Keratinocyte (primary cell): Measurements from ENCODE around the gene ISOC2. TPM values are rescaled to one million over a fixed set of nuclear protein-coding genes. Genes with fewer than 3 reads are reported as not detected.

Source experiments
- DNase-seq: peaks from one replicate; pipeline ENCODE4 v3.0.0-alpha.2; 2011; ENCODE audit warnings: low read depth, missing footprints, low spot score
- FAIRE-seq: peaks from 2 replicates; lab custom pipeline; 2011; peaks lifted over from hg19 to GRCh38; lab: Jason Lieb, UNC
- H2AFZ ChIP-seq: 2 replicates; pipeline ENCODE4 v1.6.0; 2012; ENCODE audit warnings: low read length, control low read depth, inconsistent platforms; ENCODE audit not compliant: control insufficient read depth
- H3K27ac ChIP-seq: 2 replicates; pipeline ENCODE4 v1.5.1; 2011; ENCODE audit warnings: low read length; ENCODE audit not compliant: control insufficient read depth, insufficient read depth
- H3K27me3 ChIP-seq: 3 replicates; pipeline ENCODE4 v1.6.0; 2011; ENCODE audit warnings: low read length; ENCODE audit not compliant: control insufficient read depth, insufficient read depth; ENCODE audit errors: extremely low read depth
- H3K36me3 ChIP-seq, 2 experiments: 2 replicates in 1 of 2; 3 replicates in 1 of 2; pipeline ENCODE4 v1.5.1; 2011; ENCODE audit warnings: low read length in 2 of 2, mild to moderate bottlenecking in 1 of 2; ENCODE audit not compliant: control insufficient read depth in 2 of 2, insufficient read depth in 2 of 2; ENCODE audit errors: extremely low read depth in 1 of 2
- H3K4me1 ChIP-seq: 3 replicates; pipeline ENCODE4 v1.5.1; 2011; ENCODE audit warnings: low read length; ENCODE audit not compliant: control insufficient read depth, insufficient read depth; ENCODE audit errors: extremely low read depth
- H3K4me2 ChIP-seq: 3 replicates; pipeline ENCODE4 v1.6.0; 2011; ENCODE audit warnings: low read depth, low read length; ENCODE audit not compliant: control insufficient read depth, insufficient read depth; ENCODE audit errors: extremely low read depth
- H3K4me3 ChIP-seq, 3 experiments: fragments of 200-600 bp in 1 of 3; sonication (generic) in 1 of 3; 2 replicates in 2 of 3; 3 replicates in 1 of 3; pipeline ENCODE4 v1.5.1; 2011 to 2016; ENCODE audit warnings: low read length in 3 of 3, mild to moderate bottlenecking in 3 of 3, control low read depth in 2 of 3, inconsistent platforms in 1 of 3, low read depth in 1 of 3, mixed read lengths in 1 of 3, mixed run types in 1 of 3, moderate library complexity in 1 of 3; ENCODE audit not compliant: control insufficient read depth in 2 of 3, insufficient read depth in 2 of 3; ENCODE audit errors: extremely low read depth in 1 of 3
- H3K79me2 ChIP-seq: 2 replicates; pipeline ENCODE4 v1.6.0; 2012; ENCODE audit warnings: low read length; ENCODE audit not compliant: control insufficient read depth, insufficient read depth
- H3K9ac ChIP-seq: 3 replicates; pipeline ENCODE4 v1.6.0; 2011; ENCODE audit warnings: low read length; ENCODE audit not compliant: control insufficient read depth, insufficient read depth; ENCODE audit errors: extremely low read depth
- H3K9me1 ChIP-seq: 3 replicates; pipeline ENCODE4 v1.6.0; 2011; ENCODE audit warnings: low read length; ENCODE audit not compliant: control insufficient read depth, insufficient read depth; ENCODE audit errors: extremely low read depth
- H3K9me3 ChIP-seq: 2 replicates; pipeline ENCODE4 v1.5.1; 2012; ENCODE audit warnings: low read depth, low read length; ENCODE audit not compliant: control insufficient read depth
- H4K20me1 ChIP-seq: 3 replicates; pipeline ENCODE4 v1.6.0; 2011; ENCODE audit warnings: low read length; ENCODE audit not compliant: control insufficient read depth, insufficient read depth; ENCODE audit errors: extremely low read depth
- EZH2 ChIP-seq: IDR thresholded peaks from one replicate; pipeline ENCODE4 v1.6.1; 2012; ENCODE audit warnings: inconsistent platforms, mild to moderate bottlenecking, low read length, moderate library complexity
- dilution Hi-C: fragments of 300-500 bp; cut with MboI; formaldehyde crosslinking; loops from one replicate; pipeline ENCODE4 v1.7.0; 2020; ENCODE audit warnings: low sequenced_read_pairs; ENCODE audit not compliant: extremely low pct_ligation_motif_present
- polyA plus RNA-seq, 5 experiments: library from polyadenylated mRNA; depleted of rRNA in 3 of 5; stranded (reverse) in 3 of 5; stranded (forward) in 1 of 5; unstranded in 1 of 5; fragments of >200 nt; gene quantifications; 1 replicate in 1 of 5; 2 replicates in 3 of 5; 3 replicates in 1 of 5; pipeline versions ENCODE4 v1.2.1 to v1.2.3, GENCODE V29; 2011 to 2012; ENCODE audit warnings: missing spikeins in 2 of 5, low read depth in 1 of 5, low replicate concordance in 1 of 5
- TF ChIP-seq, protein P1 (sequence below), 3 experiments: IDR thresholded peaks in 1 of 3; conservative IDR thresholded peaks in 1 of 3; optimal IDR thresholded peaks in 1 of 3; 2 replicates in 2 of 3; 3 replicates in 1 of 3; pipeline versions ENCODE3 to v1.5.1; 2011; ENCODE audit warnings: low read length in 3 of 3, mild to moderate bottlenecking in 3 of 3, moderate library complexity in 2 of 3, control low read depth in 1 of 3, inconsistent platforms in 1 of 3; ENCODE audit not compliant: insufficient read depth in 2 of 3; ENCODE audit errors: extremely low read depth in 1 of 3

ISOC2 gene
- polyA plus RNA-seq, 1 donor (not counting 4 experiments of a cell fraction or from before 2014, with no cell fraction given) = 24.5 TPM

DNA sequence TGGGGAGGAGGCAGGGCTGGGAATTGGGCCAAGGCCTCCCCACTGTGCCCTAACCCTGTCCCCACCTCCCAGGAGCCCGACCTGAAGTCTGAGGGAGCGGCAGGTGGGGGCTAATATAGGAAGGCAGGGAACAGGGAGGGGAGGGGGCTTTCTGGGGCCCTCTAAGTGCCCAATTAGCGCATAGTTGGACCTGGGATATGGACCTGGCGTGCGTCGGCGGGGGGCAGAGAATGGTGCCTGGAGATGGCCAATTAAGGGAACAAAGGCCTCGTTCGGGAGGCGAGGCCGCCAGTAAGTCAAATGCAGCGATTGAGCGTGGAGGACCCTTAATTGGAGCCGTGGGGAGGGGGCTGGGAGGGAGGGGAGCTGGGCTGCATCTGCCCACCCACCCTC lies 3.2 kb upstream of the ISOC2 start, which contains the start of gene C19orf85:
Gene C19orf85, minus strand, starts transcription at position 90 of the 393 bp plus-strand sequence. CDS start 197 bp downstream, outside the sequence.
- no peak within 1 kb of the TSS for H3K4me2 ChIP-seq
- no peaks in the 10 kb centered on the region for H3K79me2 ChIP-seq
- no peak within 1 kb of the TSS for H3K27ac ChIP-seq
- H3K9ac ChIP-seq = no peak within 1 kb of the TSS
- H3K4me1 ChIP-seq = peaks cover 11% of the 10 kb centered on the region
- no peaks in the 10 kb centered on the region for H3K9me3 ChIP-seq
- H3K27me3 ChIP-seq = no peaks in the 10 kb centered on the region
- H4K20me1 ChIP-seq = no peaks in the 10 kb centered on the region
- DNase-seq (no peak), FAIRE-seq (no peak)
- no peaks in the 10 kb centered on the region for H3K9me1 ChIP-seq
- TF ChIP-seq, protein P1, sequence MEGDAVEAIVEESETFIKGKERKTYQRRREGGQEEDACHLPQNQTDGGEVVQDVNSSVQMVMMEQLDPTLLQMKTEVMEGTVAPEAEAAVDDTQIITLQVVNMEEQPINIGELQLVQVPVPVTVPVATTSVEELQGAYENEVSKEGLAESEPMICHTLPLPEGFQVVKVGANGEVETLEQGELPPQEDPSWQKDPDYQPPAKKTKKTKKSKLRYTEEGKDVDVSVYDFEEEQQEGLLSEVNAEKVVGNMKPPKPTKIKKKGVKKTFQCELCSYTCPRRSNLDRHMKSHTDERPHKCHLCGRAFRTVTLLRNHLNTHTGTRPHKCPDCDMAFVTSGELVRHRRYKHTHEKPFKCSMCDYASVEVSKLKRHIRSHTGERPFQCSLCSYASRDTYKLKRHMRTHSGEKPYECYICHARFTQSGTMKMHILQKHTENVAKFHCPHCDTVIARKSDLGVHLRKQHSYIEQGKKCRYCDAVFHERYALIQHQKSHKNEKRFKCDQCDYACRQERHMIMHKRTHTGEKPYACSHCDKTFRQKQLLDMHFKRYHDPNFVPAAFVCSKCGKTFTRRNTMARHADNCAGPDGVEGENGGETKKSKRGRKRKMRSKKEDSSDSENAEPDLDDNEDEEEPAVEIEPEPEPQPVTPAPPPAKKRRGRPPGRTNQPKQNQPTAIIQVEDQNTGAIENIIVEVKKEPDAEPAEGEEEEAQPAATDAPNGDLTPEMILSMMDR (optimal IDR thresholded peaks at IDR 0.05 in 1 of 3, IDR thresholded peaks at IDR 0.05 in 1 of 3, conservative IDR thresholded peaks at IDR 0.05 in 1 of 3; ENCODE audit: extremely low read depth in 1 of 3, insufficient read depth in 2 of 3, low read length in 3 of 3) = no peak
- no peak for TF ChIP-seq EZH2
- H3K36me3 ChIP-seq = no peaks in the 10 kb centered on the region
- H3K4me3 ChIP-seq = no peak within 1 kb of the TSS
- H2AFZ ChIP-seq = no peak within 1 kb of the TSS
- dilution Hi-C loops = no loop called here

DNA sequence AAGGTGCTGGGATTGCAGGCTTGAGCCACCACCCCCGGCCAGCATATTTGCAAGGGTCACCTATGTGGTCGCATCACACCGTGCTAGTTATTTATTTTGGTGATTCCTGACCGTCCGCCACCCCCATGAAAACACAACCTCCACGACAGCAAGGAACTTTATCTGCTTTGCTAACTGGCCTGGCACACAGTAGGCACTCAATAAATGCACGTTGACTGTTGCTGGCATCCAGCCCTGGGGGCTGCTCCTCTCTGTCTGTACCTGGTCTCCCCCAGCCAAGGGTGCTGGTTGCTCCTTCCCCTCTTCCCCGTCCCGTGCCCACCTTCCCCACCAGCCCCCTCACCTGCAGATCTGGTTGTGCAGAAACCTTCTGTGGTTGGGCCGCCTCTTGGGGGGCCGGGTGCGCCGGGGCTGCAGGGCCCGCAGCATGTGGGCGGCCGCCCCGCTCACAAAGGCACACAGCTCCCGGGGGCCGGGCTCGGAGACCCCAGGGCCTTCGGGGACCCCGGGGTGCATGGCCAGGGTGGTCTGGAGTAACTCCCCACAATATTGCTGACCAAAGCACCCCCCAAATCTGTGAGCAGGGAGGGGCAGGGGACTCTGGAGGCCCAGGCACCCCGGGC lies 2.7 kb upstream of the ISOC2 start:
- dilution Hi-C loops = no loop called here
- TF ChIP-seq, protein P1 (optimal IDR thresholded peaks at IDR 0.05 in 1 of 3, IDR thresholded peaks at IDR 0.05 in 1 of 3, conservative IDR thresholded peaks at IDR 0.05 in 1 of 3; ENCODE audit: extremely low read depth in 1 of 3, insufficient read depth in 2 of 3, low read length in 3 of 3) = no peak
- no peak for TF ChIP-seq EZH2
- no peak for FAIRE-seq
- no peak overlapping the region for H3K9ac ChIP-seq
- H2AFZ ChIP-seq = no peak overlapping the region
- H3K36me3 ChIP-seq = no peaks in the 10 kb centered on the region
- H3K9me1 ChIP-seq = no peaks in the 10 kb centered on the region
- peaks cover 11% of the 10 kb centered on the region for H3K4me1 ChIP-seq
- H3K27ac ChIP-seq = no peak overlapping the region
- DNase-seq = no peak
- no peak overlapping the region for H3K4me3 ChIP-seq
- H3K9me3 ChIP-seq = no peaks in the 10 kb centered on the region
- no peaks in the 10 kb centered on the region for H4K20me1 ChIP-seq
- H3K79me2 ChIP-seq = no peaks in the 10 kb centered on the region
- no peaks in the 10 kb centered on the region for H3K27me3 ChIP-seq
- H3K4me2 ChIP-seq = no peak overlapping the region
